IMR-90 (cell line): ENCODE measurements around the gene PRKCB. TPM values are rescaled to one million over a fixed set of nuclear protein-coding genes. Genes with fewer than 3 reads are reported as not detected.

Experiments used
- ATAC-seq: fragments of 200-7000 bp; cut with Tn5 transposase; 2 replicates; pipeline ENCODE4 v1.9.1; 2020; ENCODE audit warnings: low read depth, mild to moderate bottlenecking, moderate library complexity
- BruUV-seq: library from RNA; stranded (reverse); fragments of 400-500 nt; replicated peaks from 2 replicates; lab custom pipeline; 2021; lab: Mats Ljungman, UMichigan
- CTCF ChIA-PET: fragments of 300-600 bp; formaldehyde crosslinking; extraction: SDS; loops from one replicate; lab custom pipeline; 2021; ENCODE audit warnings: antibody characterized with exemption; lab: Yijun Ruan, JAX
- POLR2A ChIA-PET: fragments of 300-600 bp; sonication (Branson Sonifier 250); formaldehyde crosslinking; loops from one replicate; lab custom pipeline; 2022; ENCODE audit warnings: antibody characterized with exemption; ENCODE audit not compliant: unreplicated experiment; lab: Charles Lee
- DNase-seq: peaks from one replicate; pipeline ENCODE4 v3.0.0; 2013
- H2AFZ ChIP-seq: replicated peaks from 2 replicates; pipeline ENCODE3; 2013; ENCODE audit warnings: low read length, mild to moderate bottlenecking; ENCODE audit not compliant: poor library complexity
- H2AK5ac ChIP-seq: 2 replicates; pipeline ENCODE4 v1.6.1; 2013; ENCODE audit warnings: low read depth, low read length, inconsistent platforms
- H2AK9ac ChIP-seq: replicated peaks from 2 replicates; pipeline ENCODE3; 2013; ENCODE audit warnings: mild to moderate bottlenecking, low read depth, low read length, moderate library complexity; ENCODE audit not compliant: poor library complexity
- H2BK120ac ChIP-seq: 2 replicates; pipeline ENCODE4 v1.6.1; 2013; ENCODE audit warnings: low read depth, low read length, inconsistent platforms
- H2BK15ac ChIP-seq: 3 replicates; pipeline ENCODE4 v1.6.1; 2013; ENCODE audit warnings: low read depth, low read length, inconsistent platforms
- H2BK20ac ChIP-seq: 2 replicates; pipeline ENCODE4 v1.6.1; 2013; ENCODE audit warnings: low read depth, mild to moderate bottlenecking, inconsistent platforms, low read length, moderate library complexity
- H2BK5ac ChIP-seq: 2 replicates; pipeline ENCODE4 v1.6.1; 2013; ENCODE audit warnings: mild to moderate bottlenecking, low read depth, low read length, inconsistent platforms; ENCODE audit not compliant: poor library complexity, severe bottlenecking
- H3K14ac ChIP-seq: replicated peaks from 2 replicates; pipeline ENCODE4 v1.6.1; 2013; ENCODE audit warnings: low read depth, low read length, inconsistent platforms
- H3K18ac ChIP-seq: 2 replicates; pipeline ENCODE4 v1.6.1; 2013; ENCODE audit warnings: low read depth, low read length, control low read depth
- H3K23ac ChIP-seq: 2 replicates; pipeline ENCODE4 v1.6.1; 2013; ENCODE audit warnings: low read depth, low read length, inconsistent platforms
- H3K27ac ChIP-seq: 2 replicates; pipeline ENCODE4 v1.5.1; 2013; ENCODE audit warnings: mild to moderate bottlenecking, control low read depth, low read length; ENCODE audit not compliant: insufficient read depth
- H3K27me3 ChIP-seq: 2 replicates; pipeline ENCODE4 v1.6.1; 2013; ENCODE audit warnings: low read length; ENCODE audit not compliant: control insufficient read depth, insufficient read depth
- H3K36me3 ChIP-seq: 2 replicates; pipeline ENCODE4 v1.6.1; 2013; ENCODE audit warnings: low read length, mixed read lengths; ENCODE audit not compliant: control insufficient read depth, insufficient read depth
- H3K4ac ChIP-seq: 2 replicates; pipeline ENCODE4 v1.6.1; 2013; ENCODE audit warnings: low read depth, low read length, inconsistent platforms
- H3K4me1 ChIP-seq: 2 replicates; pipeline ENCODE4 v1.6.1; 2013; ENCODE audit warnings: low read length, mixed read lengths; ENCODE audit not compliant: control insufficient read depth, insufficient read depth
- H3K4me2 ChIP-seq: 2 replicates; pipeline ENCODE4 v1.6.1; 2013; ENCODE audit warnings: low read depth, mild to moderate bottlenecking, control low read depth, low read length, moderate library complexity
- H3K4me3 ChIP-seq: 2 replicates; pipeline ENCODE4 v1.5.1; 2013; ENCODE audit warnings: low read depth, mild to moderate bottlenecking, control low read depth, low read length, moderate library complexity; ENCODE audit not compliant: insufficient read depth
- H3K56ac ChIP-seq: 2 replicates; pipeline ENCODE4 v1.6.1; 2013; ENCODE audit warnings: low read length, inconsistent platforms; ENCODE audit not compliant: insufficient read depth; ENCODE audit errors: extremely low read depth
- H3K79me1 ChIP-seq, 2 experiments: 2 replicates each; pipeline ENCODE4 v1.6.1; 2013; ENCODE audit warnings: low read length in 2 of 2, inconsistent platforms in 1 of 2, low read depth in 1 of 2
- H3K9ac ChIP-seq: 2 replicates; pipeline ENCODE4 v1.6.1; 2013; ENCODE audit warnings: low read depth, low read length, control low read depth
- H3K9me1 ChIP-seq: 2 replicates; pipeline ENCODE4 v1.6.1; 2013; ENCODE audit warnings: low read length, inconsistent platforms; ENCODE audit not compliant: insufficient read depth
- H3K9me3 ChIP-seq: 2 replicates; pipeline ENCODE4 v1.6.1; 2013; ENCODE audit warnings: low read length; ENCODE audit not compliant: control insufficient read depth, insufficient read depth
- H4K20me1 ChIP-seq: 2 replicates; pipeline ENCODE4 v1.6.1; 2013; ENCODE audit warnings: low read length, inconsistent platforms; ENCODE audit not compliant: insufficient read depth
- H4K5ac ChIP-seq: 2 replicates; pipeline ENCODE4 v1.6.1; 2013; ENCODE audit warnings: mild to moderate bottlenecking, low read depth, low read length, control low read depth
- H4K8ac ChIP-seq, 2 experiments: 2 replicates each; pipeline ENCODE4 v1.6.1; 2013; ENCODE audit warnings: low read depth in 2 of 2, low read length in 2 of 2, control low read depth in 1 of 2, inconsistent platforms in 1 of 2
- H4K91ac ChIP-seq: 2 replicates; pipeline ENCODE4 v1.6.1; 2013; ENCODE audit warnings: low read depth, low read length, inconsistent platforms; ENCODE audit not compliant: insufficient read depth
- BHLHE40 ChIP-seq: fragments of 150-350 bp; IDR thresholded peaks from 2 replicates; pipeline ENCODE4 v1.6.1; 2016; ENCODE audit warnings: mild to moderate bottlenecking, low read depth, low read length
- CHD1 ChIP-seq: IDR thresholded peaks from 2 replicates; pipeline ENCODE4 v1.6.1; 2012; ENCODE audit warnings: low read depth, low read length, improper control_type of control experiment
- FOS ChIP-seq: fragments of 150-350 bp; IDR thresholded peaks from 2 replicates; pipeline ENCODE4 v1.6.1; 2016; ENCODE audit warnings: low read depth, low read length
- MAFK ChIP-seq: IDR thresholded peaks from 2 replicates; pipeline ENCODE4 v1.6.1; 2012; ENCODE audit warnings: low read depth, low read length, improper control_type of control experiment
- NFE2L2 ChIP-seq: fragments of 150-350 bp; IDR thresholded peaks from 2 replicates; pipeline ENCODE4 v1.6.1; 2016; ENCODE audit warnings: low read depth, mild to moderate bottlenecking, low read length
- POLR2A ChIP-seq: IDR thresholded peaks from 2 replicates; pipeline ENCODE4 v1.6.1; 2012; ENCODE audit warnings: mild to moderate bottlenecking, low read depth, low read length
- RAD21 ChIP-seq: IDR thresholded peaks from 2 replicates; pipeline ENCODE4 v1.6.1; 2012; ENCODE audit warnings: low read length, improper control_type of control experiment
- RCOR1 ChIP-seq: IDR thresholded peaks from 2 replicates; pipeline ENCODE4 v1.6.1; 2012; ENCODE audit warnings: mild to moderate bottlenecking, low read length, improper control_type of control experiment; ENCODE audit not compliant: insufficient replicate concordance
- RFX5 ChIP-seq: IDR thresholded peaks from 2 replicates; pipeline ENCODE4 v1.8.0; 2012; ENCODE audit warnings: low read depth, mild to moderate bottlenecking, low read length, moderate library complexity
- SMC3 ChIP-seq: fragments of 150-350 bp; IDR thresholded peaks from 2 replicates; pipeline ENCODE4 v1.6.1; 2016; ENCODE audit warnings: low read depth, mild to moderate bottlenecking, antibody characterized with exemption, low read length, moderate library complexity
- WGBS, 2 experiments: methylation state at CpG; one replicate each; pipeline versions ENCODE4 v1.1.5 to v1.1.7; 2013; ENCODE audit warnings: missing lambda C conversion rate in 2 of 2; ENCODE audit not compliant: insufficient read length in 1 of 2; ENCODE audit errors: extremely low coverage in 2 of 2; 5-methylcytosine and 5-hydroxymethylcytosine counted together
- dilution Hi-C: fragments of 300-500 bp; cut with HindIII; formaldehyde crosslinking; loops from one replicate; pipeline ENCODE4 v1.14.3; 2018; ENCODE audit warnings: low sequenced_read_pairs; ENCODE audit not compliant: unreplicated experiment
- in situ Hi-C: fragments of 300-500 bp; cut with MboI; formaldehyde crosslinking; loops from 3 replicates; pipeline ENCODE4 v1.14.3; 2019; ENCODE audit warnings: low sequenced_read_pairs, inconsistent platforms, mixed read lengths
- intact Hi-C: fragments of 100-400 bp; cut with micrococcal nuclease; formaldehyde crosslinking; loops from 2 replicates; pipeline ENCODE4 v1.10.0; 2022
- polyA plus RNA-seq, 3 experiments: library from polyadenylated mRNA; depleted of rRNA; stranded (reverse); fragments of >200 nt; gene quantifications; 2 replicates each; pipeline ENCODE4 v1.2.3, GENCODE V29; 2012; ENCODE audit warnings: low replicate concordance in 1 of 3
- total RNA-seq: library from RNA; depleted of rRNA; stranded (reverse); fragments of >200 nt; gene quantifications from 2 replicates; pipeline ENCODE4 v1.2.3, GENCODE V29; 2012
- TF ChIP-seq, protein P1 (sequence below): fragments of 150-350 bp; IDR thresholded peaks from 2 replicates; pipeline ENCODE4 v1.6.1; 2016; ENCODE audit warnings: low read depth, mild to moderate bottlenecking, low read length, moderate library complexity, borderline replicate concordance
- TF ChIP-seq, protein P2 (sequence below): fragments of 150-350 bp; IDR thresholded peaks from 2 replicates; pipeline ENCODE4 v1.6.1; 2017; ENCODE audit warnings: mild to moderate bottlenecking, antibody characterized with exemption, low read length, low read depth

Gene PRKCB
- total and polyA plus RNA-seq, 2 of the 4 experiments (the other 2 are of a cell fraction): under 0.01 TPM; not detected in 1

DNA sequence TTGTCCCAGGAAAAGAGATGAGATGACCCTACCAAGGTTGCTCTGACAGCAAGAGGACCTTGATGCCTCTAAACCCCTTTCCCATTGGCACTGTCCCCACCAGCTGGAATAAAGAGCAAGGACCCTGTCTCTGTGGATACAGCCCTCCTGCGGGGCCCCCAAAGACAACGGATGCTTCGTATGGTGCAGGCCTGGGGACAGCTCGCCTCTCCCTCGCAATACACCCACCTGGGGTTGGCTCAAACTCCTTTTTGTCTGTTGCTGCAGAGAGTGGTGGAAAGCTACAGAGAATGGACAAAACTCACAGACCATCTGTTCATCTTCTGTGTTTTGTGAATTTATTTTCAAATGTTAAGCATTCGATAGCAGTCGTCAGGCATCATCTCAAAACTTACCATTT, 392.7 kb downstream of the PRKCB start:
- Histone ChIP-seq H3K27me3 (no peaks in the 10 kb centered on the region), H4K20me1 (no peaks in the 10 kb centered on the region)
- CTCF ChIA-PET: no interaction called here

More for the DNA sequence above, 392.7 kb downstream of the PRKCB start:
- in situ Hi-C loops (no loop called here), intact Hi-C loops (no loop called here), dilution Hi-C loops (no loop called here)
- H3K4me1 ChIP-seq: no peaks in the 10 kb centered on the region
- no peak overlapping the region for H2BK5ac ChIP-seq
- H3K36me3 ChIP-seq: no peaks in the 10 kb centered on the region
- H4K91ac ChIP-seq: no peak overlapping the region
- no peak overlapping the region for H2BK120ac ChIP-seq
- no TSS peak for BruUV-seq
- DNase-seq (no peak), ATAC-seq (no peak)
- no peaks in the 10 kb centered on the region for H3K79me1 ChIP-seq
- no peak overlapping the region for H3K9ac ChIP-seq
- TF ChIP-seq POLR2A: no peak
- no peak for TF ChIP-seq RCOR1
- no peak for TF ChIP-seq MAFK
- TF ChIP-seq, protein P1, sequence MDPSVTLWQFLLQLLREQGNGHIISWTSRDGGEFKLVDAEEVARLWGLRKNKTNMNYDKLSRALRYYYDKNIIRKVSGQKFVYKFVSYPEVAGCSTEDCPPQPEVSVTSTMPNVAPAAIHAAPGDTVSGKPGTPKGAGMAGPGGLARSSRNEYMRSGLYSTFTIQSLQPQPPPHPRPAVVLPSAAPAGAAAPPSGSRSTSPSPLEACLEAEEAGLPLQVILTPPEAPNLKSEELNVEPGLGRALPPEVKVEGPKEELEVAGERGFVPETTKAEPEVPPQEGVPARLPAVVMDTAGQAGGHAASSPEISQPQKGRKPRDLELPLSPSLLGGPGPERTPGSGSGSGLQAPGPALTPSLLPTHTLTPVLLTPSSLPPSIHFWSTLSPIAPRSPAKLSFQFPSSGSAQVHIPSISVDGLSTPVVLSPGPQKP: no peak
- no peak for TF ChIP-seq FOS
- TF ChIP-seq RAD21: no peak
- no peak for TF ChIP-seq CHD1
- no peak for TF ChIP-seq SMC3
- TF ChIP-seq NFE2L2: no peak
- no peak for TF ChIP-seq BHLHE40
- TF ChIP-seq, protein P2, sequence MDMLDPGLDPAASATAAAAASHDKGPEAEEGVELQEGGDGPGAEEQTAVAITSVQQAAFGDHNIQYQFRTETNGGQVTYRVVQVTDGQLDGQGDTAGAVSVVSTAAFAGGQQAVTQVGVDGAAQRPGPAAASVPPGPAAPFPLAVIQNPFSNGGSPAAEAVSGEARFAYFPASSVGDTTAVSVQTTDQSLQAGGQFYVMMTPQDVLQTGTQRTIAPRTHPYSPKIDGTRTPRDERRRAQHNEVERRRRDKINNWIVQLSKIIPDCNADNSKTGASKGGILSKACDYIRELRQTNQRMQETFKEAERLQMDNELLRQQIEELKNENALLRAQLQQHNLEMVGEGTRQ: no peak
- no peak for TF ChIP-seq RFX5
- H3K9me3 ChIP-seq: no peaks in the 10 kb centered on the region
- no peak overlapping the region for H4K8ac ChIP-seq
- H2AFZ ChIP-seq: no peak overlapping the region
- H2BK20ac ChIP-seq: no peak overlapping the region
- POLR2A ChIA-PET: interaction anchor here (0.6 kb wide), 1 partner anchor 67 kb away, joined by 5 read pairs; no protein-coding TSS in a partner anchor
- H2BK15ac ChIP-seq: no peak overlapping the region
- H2AK5ac ChIP-seq: no peak overlapping the region
- no CpG with 5 or more reads among the region's 7 CpGs for WGBS, 2 experiments
- no peak overlapping the region for H3K27ac ChIP-seq
- no peak overlapping the region for H3K14ac ChIP-seq
- H3K56ac ChIP-seq: no peak overlapping the region
- H3K9me1 ChIP-seq: no peaks in the 10 kb centered on the region
- H3K4ac ChIP-seq: no peak overlapping the region
- no peak overlapping the region for H2AK9ac ChIP-seq
- no peak overlapping the region for H4K5ac ChIP-seq
- H3K4me2 ChIP-seq: no peak overlapping the region
- H3K23ac ChIP-seq: no peak overlapping the region
- H3K4me3 ChIP-seq: no peak overlapping the region
- no peak overlapping the region for H3K18ac ChIP-seq
